SK-N-MC (cell line): Measurements from ENCODE around the gene TUBA1A.

Source experiments
- DNase-seq: peaks from one replicate; pipeline ENCODE4 v3.0.0-alpha.2; 2011; ENCODE audit warnings: low read depth, low spot score
- H3K27ac ChIP-seq: fragments of 200-600 bp; sonication (generic); 2 replicates; pipeline ENCODE4 v1.5.1; 2016; ENCODE audit warnings: mixed run types
- H3K36me3 ChIP-seq: fragments of 200-600 bp; sonication (generic); 2 replicates; pipeline ENCODE4 v1.6.1; 2017; ENCODE audit warnings: antibody characterized with exemption, low read length, mixed read lengths; ENCODE audit not compliant: insufficient read depth
- H3K4me3 ChIP-seq: fragments of 200-600 bp; sonication (generic); 2 replicates; pipeline ENCODE4 v1.5.1; 2016
- H3K9ac ChIP-seq: fragments of 200-600 bp; sonication (generic); 2 replicates; pipeline ENCODE4 v1.8.0; 2017; ENCODE audit warnings: mixed run types, mixed read lengths; ENCODE audit not compliant: insufficient read length
- H3K9me3 ChIP-seq: fragments of 200-600 bp; sonication (generic); 2 replicates; pipeline ENCODE4 v1.6.1; 2017; ENCODE audit warnings: low read depth, mild to moderate bottlenecking, antibody characterized with exemption, low read length, moderate library complexity, mixed read lengths
- EZH2 ChIP-seq: fragments of 200-600 bp; sonication (generic); IDR thresholded peaks from one replicate; pipeline ENCODE4 v1.6.1; 2017; ENCODE audit warnings: antibody characterized with exemption
- FOXP2 ChIP-seq: optimal IDR thresholded peaks from 2 replicates; pipeline ENCODE3; 2011; ENCODE audit warnings: mild to moderate bottlenecking, moderate library complexity; ENCODE audit not compliant: insufficient read depth; ENCODE audit errors: extremely low read length, control extremely low read depth
- POLR2AphosphoS5 ChIP-seq: IDR thresholded peaks from 2 replicates; pipeline ENCODE4 v1.6.1; 2012; ENCODE audit warnings: mild to moderate bottlenecking, low read depth, low read length, borderline replicate concordance

TUBA1A gene

GRCh38 chr12:49188916-49189367, at the start of gene TUBA1A:
TUBA1A (minus strand) TSS chr12:49189080; CDS start chr12:49188979, 101 bp downstream.
- Histone ChIP-seq H3K4me3 (peak within 1 kb of the TSS; percentile 96), H3K36me3 (peaks cover 13% of the 10 kb centered on the region), H3K27ac (peak within 1 kb of the TSS; percentile 65), H3K9ac (peak within 1 kb of the TSS; percentile 76), H3K9me3 (no peaks in the 10 kb centered on the region)
- peak; percentile 97 for DNase-seq
- TF ChIP-seq FOXP2: no peak
- peak; percentile 100 for TF ChIP-seq POLR2AphosphoS5

DNA sequence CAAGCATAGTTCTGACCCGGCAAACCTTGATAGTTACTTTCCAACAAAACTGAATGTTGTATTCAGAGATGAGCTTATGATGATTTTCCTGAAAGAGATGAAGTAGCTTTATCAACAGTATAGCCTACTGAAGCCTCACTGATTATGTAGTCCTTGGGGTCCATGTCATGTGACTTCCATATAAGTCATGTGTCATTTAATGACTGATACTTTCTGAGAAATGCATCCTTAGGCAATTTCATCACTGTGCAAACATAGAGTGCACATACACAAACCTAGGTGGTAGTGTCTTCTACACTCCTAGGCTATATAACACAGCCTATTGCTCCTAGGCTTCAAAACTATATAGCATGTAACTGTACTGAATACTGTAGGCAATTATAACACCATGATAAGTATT, 47.5 kb upstream of the TUBA1A start:
- no peaks in the 10 kb centered on the region for H3K36me3 ChIP-seq
- H3K9ac ChIP-seq: no peak overlapping the region
- no peaks in the 10 kb centered on the region for H3K9me3 ChIP-seq
- no peak overlapping the region for H3K27ac ChIP-seq
- no peak for TF ChIP-seq EZH2
- TF ChIP-seq POLR2AphosphoS5: no peak
- no peak for DNase-seq
- no peak overlapping the region for H3K4me3 ChIP-seq

DNA sequence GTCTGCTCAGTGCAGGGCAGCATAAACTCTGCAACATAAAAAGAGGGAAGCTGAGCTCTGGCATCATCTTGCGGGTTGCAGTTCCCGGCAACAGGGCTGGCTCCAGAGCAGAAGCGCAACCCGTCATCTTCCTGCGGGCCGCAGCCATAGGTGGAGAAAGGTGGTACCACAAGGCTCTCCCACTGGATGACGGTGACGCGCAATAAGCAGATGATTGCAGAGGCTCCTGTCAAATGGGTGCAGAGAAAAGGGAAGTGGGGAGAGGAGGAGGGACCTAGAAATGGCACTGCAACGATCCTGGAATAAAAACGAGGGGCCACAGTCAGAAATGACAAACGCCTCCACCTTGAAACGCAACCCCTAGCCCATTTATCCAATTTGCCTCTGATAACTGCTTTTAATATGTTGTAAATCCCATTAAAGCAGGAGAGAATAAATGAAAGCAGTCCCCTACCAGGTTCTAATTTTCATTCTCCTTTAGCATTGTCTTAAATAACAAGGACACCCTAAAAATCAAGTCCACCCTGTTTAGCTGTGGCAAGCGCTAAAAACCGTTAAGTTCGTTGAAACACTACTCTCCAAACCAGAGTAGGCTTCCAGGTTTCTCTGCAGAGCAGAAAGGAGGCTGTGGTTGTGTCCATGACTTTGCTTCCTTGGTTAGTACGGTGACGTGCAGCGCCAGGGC, 45.1 kb upstream of the TUBA1A start:
- H3K27ac ChIP-seq: no peak overlapping the region
- H3K9ac ChIP-seq: no peak overlapping the region
- TF ChIP-seq FOXP2 (no peak), EZH2 (no peak), POLR2AphosphoS5 (no peak)
- no peaks in the 10 kb centered on the region for H3K9me3 ChIP-seq
- DNase-seq: no peak
- H3K4me3 ChIP-seq: no peak overlapping the region
- no peaks in the 10 kb centered on the region for H3K36me3 ChIP-seq

- no peak for DNase-seq
- Histone ChIP-seq H3K36me3 (no peaks in the 10 kb centered on the region), H3K4me3 (no peak overlapping the region), H3K9ac (peak overlapping the region; percentile 45), H3K9me3 (no peaks in the 10 kb centered on the region), H3K27ac (no peak overlapping the region)
- TF ChIP-seq FOXP2: no peak
- no peak for TF ChIP-seq POLR2AphosphoS5
- TF ChIP-seq EZH2: no peak
Observed at GRCh38 chr12:49232940-49233841, 44.3 kb upstream of the TUBA1A start.

GRCh38 chr12:49231878-49232655, 43.2 kb upstream of the TUBA1A start:
- H3K27ac ChIP-seq: no peak overlapping the region
- H3K36me3 ChIP-seq: no peaks in the 10 kb centered on the region
- H3K9me3 ChIP-seq: no peaks in the 10 kb centered on the region
- no peak for DNase-seq
- no peak overlapping the region for H3K4me3 ChIP-seq
- peak overlapping the region; percentile 45 for H3K9ac ChIP-seq
- no peak for TF ChIP-seq EZH2
- TF ChIP-seq FOXP2: no peak
- no peak for TF ChIP-seq POLR2AphosphoS5

DNA sequence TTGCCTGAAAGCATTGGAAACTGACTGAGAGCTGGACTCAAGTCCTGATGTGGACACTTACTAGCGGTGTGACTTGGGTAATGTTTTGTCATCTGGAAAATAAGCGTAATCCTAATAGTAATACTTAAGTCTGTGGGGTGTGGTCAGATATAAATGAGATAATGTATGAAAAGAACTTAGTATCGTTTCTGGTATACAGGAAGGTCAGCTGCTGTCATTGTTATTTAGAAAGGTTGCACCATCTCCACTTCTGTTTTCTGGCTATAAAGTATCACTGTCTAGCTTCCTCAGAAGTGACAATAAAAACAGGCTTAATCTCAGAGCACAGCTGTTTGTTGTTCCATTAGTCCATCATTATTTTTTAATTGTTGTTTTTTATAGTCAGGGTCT, 41.9 kb upstream of the TUBA1A start:
- no peak overlapping the region for H3K4me3 ChIP-seq
- no peaks in the 10 kb centered on the region for H3K36me3 ChIP-seq
- TF ChIP-seq POLR2AphosphoS5 (no peak), FOXP2 (no peak), EZH2 (no peak)
- DNase-seq: no peak
- no peak overlapping the region for H3K9ac ChIP-seq
- no peaks in the 10 kb centered on the region for H3K9me3 ChIP-seq
- no peak overlapping the region for H3K27ac ChIP-seq

DNA sequence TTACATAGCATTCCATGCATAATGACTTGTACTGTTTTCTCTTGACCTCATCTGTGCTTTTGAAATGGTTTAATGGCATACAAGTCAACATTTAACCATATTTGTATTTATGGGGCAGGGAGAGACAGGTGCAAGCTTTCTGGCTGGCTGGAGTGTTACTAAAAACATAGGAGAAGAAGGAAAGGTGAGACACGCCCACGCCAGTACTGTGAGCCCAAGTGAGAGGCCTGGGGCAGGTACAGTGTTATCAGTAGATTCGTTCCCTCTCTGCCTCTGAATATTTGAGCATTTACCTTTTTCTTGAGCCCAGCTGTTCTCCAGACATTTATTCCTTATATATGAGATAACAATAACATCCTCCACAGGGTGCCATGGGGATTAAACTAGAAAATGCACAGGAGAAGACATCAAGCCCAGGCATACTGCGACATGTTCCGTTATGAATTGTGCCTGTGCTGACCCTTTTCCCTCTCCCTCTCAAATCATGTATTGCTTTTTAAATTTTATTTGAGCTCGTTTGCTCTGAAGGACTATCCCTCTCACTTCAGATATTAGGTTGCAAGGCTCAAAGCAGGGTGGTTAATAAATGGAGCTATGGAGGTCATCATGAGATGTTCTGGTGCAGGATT, 41.4 kb upstream of the TUBA1A start:
- Histone ChIP-seq H3K27ac (no peak overlapping the region), H3K9me3 (no peaks in the 10 kb centered on the region)
- DNase-seq: no peak

More for the DNA sequence above, 41.4 kb upstream of the TUBA1A start:
- TF ChIP-seq EZH2 (no peak), POLR2AphosphoS5 (no peak), FOXP2 (no peak)
- Histone ChIP-seq H3K36me3 (no peaks in the 10 kb centered on the region), H3K4me3 (no peak overlapping the region), H3K9ac (no peak overlapping the region)
